MCF 10A (cell line): Measurements from ENCODE around the gene PLA1A. TPM values are rescaled to one million over a fixed set of nuclear protein-coding genes. Genes with fewer than 3 reads are reported as not detected.
A peak's percentile ranks its signal among the peaks of the same experiment; 100 is the strongest.

ENCODE experiments used
- BruUV-seq: library from RNA; stranded (reverse); fragments of 400-500 nt; replicated peaks from 2 replicates; lab custom pipeline; 2021; lab: Mats Ljungman, UMichigan
- CTCF ChIA-PET: fragments of 300-600 bp; sonication (Branson Sonifier 250); formaldehyde crosslinking; extraction: SDS; loops from one replicate; lab custom pipeline; 2021; ENCODE audit warnings: antibody characterized with exemption, inconsistent platforms; lab: Yijun Ruan, JAX
- POLR2A ChIA-PET: fragments of 300-600, 350-650 bp; sonication (Branson Sonifier 250); formaldehyde crosslinking; extraction: SDS; loops from one replicate; lab custom pipeline; 2020; ENCODE audit warnings: antibody characterized with exemption, inconsistent platforms; lab: Yijun Ruan, JAX
- DNase-seq: peaks from one replicate; pipeline ENCODE4 v3.0.0-alpha.2; 2018; ENCODE audit not compliant: unreplicated experiment
- H3K27ac Mint-ChIP-seq: one replicate; pipeline ENCODE4 v1.8.0; 2022; ENCODE audit warnings: mild to moderate bottlenecking, low read depth, mixed read lengths; ENCODE audit not compliant: unreplicated experiment
- H3K27me3 Mint-ChIP-seq: one replicate; pipeline ENCODE4 v1.8.0; 2022; ENCODE audit warnings: mixed read lengths; ENCODE audit not compliant: insufficient read depth, unreplicated experiment
- H3K36me3 Mint-ChIP-seq: one replicate; pipeline ENCODE4 v1.8.0; 2022; ENCODE audit warnings: mild to moderate bottlenecking, moderate library complexity, mixed read lengths; ENCODE audit not compliant: insufficient read depth, unreplicated experiment
- H3K4me1 Mint-ChIP-seq: one replicate; pipeline ENCODE4 v1.8.0; 2022; ENCODE audit warnings: mixed read lengths; ENCODE audit not compliant: insufficient read depth, unreplicated experiment
- H3K4me3 Mint-ChIP-seq: one replicate; pipeline ENCODE4 v1.8.0; 2022; ENCODE audit warnings: mild to moderate bottlenecking, moderate library complexity, mixed read lengths; ENCODE audit not compliant: unreplicated experiment
- H3K9me3 Mint-ChIP-seq: one replicate; pipeline ENCODE4 v1.8.0; 2022; ENCODE audit warnings: mixed read lengths; ENCODE audit not compliant: unreplicated experiment
- CTCF ChIP-seq: fragments of 200-600 bp; IDR thresholded peaks from one replicate; pipeline ENCODE4 v1.8.0; 2022; ENCODE audit warnings: antibody characterized with exemption, mild to moderate bottlenecking; ENCODE audit not compliant: unreplicated experiment
- intact Hi-C: fragments of 100-400 bp; cut with micrococcal nuclease; formaldehyde crosslinking; loops from 2 replicates; pipeline ENCODE4 v1.14.1; 2022
- total RNA-seq: library from RNA; stranded (reverse); gene quantifications from 2 replicates; pipeline ENCODE4 v1.2.3, GENCODE V29; 2022

Gene PLA1A
- total RNA-seq, 1 experiment from 2014 or later: not detected

DNA sequence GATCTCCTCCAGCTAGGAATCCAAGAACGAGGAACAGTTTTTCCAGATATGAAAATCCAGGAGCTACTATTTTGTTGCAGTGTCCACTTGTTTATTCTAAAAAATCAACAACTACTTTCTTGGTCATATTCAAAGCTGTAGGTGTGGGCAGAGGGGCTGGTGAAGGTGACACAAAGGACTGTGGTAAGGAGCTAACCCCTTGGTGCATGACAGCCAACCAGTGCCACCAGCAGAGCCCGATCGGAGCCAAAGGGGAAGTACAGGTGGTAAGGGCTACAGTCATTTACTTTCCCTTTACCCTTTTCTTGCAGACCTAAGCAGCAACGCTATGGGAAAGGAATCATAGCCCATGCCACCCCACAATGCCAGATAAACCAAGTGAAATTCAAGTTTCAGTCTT lies 30.7 kb downstream of the PLA1A start:
- H3K27ac Mint-ChIP-seq: no peak overlapping the region
- CTCF ChIA-PET: no interaction called here
- DNase-seq: no peak
- POLR2A ChIA-PET: no interaction called here
- H3K27me3 Mint-ChIP-seq: peaks cover 10% of the 10 kb centered on the region
- no peak overlapping the region for H3K4me3 Mint-ChIP-seq
- H3K4me1 Mint-ChIP-seq: peaks cover 9% of the 10 kb centered on the region
- no peak for TF ChIP-seq CTCF
- no peaks in the 10 kb centered on the region for H3K9me3 Mint-ChIP-seq
- BruUV-seq: no TSS peak
- H3K36me3 Mint-ChIP-seq: no peaks in the 10 kb centered on the region
- intact Hi-C loops: no loop called here

DNA sequence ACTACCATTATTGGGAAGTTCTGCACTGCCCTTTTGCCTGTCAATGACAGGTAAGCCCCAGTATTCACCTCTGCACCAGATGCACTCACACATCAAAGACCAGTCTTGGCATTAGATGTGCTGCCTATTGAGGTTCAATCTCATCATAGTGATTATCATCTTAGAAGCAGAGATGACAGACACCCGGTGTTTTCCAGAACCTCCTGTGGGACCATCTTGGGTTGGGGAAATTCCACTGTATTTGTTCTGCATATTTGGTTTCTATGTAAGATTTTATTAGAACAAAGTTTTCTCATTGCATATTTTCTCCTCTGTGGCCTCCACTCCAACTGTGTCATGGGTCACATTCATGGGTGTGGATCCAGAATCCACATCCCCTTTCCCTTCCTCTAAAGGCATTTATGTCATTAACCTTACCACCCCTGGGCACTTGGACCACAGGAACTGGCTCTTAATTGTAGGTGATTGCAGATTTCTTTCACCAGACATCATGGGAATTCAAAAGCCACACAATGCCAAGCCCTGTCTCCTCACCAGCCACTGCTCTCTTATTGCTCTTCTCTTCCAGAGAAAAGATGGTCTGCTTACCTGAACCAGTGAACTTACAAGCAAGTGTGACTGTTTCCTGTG lies 31.2 kb downstream of the PLA1A start:
- BruUV-seq: no TSS peak
- TF ChIP-seq CTCF: no peak
- H3K4me1 Mint-ChIP-seq: peaks cover 9% of the 10 kb centered on the region
- POLR2A ChIA-PET: no interaction called here
- H3K9me3 Mint-ChIP-seq: no peaks in the 10 kb centered on the region
- H3K27ac Mint-ChIP-seq: no peak overlapping the region
- CTCF ChIA-PET: no interaction called here
- intact Hi-C loops: no loop called here
- no peak overlapping the region for H3K4me3 Mint-ChIP-seq
- no peaks in the 10 kb centered on the region for H3K36me3 Mint-ChIP-seq
- DNase-seq: no peak
- H3K27me3 Mint-ChIP-seq: peaks cover 10% of the 10 kb centered on the region

DNA sequence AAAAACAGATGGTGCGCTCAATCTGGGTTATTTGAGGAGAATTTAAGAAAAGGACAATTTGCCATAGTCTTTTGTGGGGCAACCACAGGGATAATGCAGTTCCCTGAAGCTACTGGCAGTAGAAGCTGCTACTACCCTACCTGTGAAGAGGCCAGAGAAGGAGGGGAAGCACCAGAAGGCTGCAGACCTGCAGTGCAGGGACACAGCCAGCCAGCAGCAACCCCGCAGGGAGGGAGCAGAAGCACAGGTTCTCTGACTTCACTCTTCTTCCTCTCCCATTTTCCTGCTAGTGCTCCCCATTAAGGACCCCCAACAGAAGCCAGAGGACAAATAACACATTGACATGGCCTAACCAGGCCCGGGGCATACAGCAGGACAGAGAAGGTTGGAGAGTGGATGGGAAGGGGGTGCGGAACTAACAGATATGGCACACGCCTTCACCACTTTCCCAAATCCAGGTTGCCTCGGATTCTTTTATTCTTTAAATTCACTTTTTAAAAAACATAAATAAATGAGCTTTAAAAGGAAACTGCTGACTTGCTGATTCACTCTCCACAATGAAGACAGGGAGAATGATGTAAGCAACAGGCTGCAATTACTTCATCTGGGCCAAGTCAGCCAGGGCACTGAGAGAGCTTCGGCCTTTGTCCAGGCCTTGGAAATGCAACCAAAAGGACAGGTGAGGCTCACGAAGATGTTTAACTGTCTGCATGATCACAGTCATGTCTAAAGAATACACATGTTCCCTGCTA lies 32.6 kb downstream of the PLA1A start:
- POLR2A ChIA-PET: interaction anchor here (0.5 to 1.1 kb wide), 2 partner anchors 46 to 456 kb away, joined by 5 read pairs; no protein-coding TSS in a partner anchor
- Mint-ChIP-seq H3K27ac (no peak overlapping the region), H3K36me3 (no peaks in the 10 kb centered on the region), H3K9me3 (no peaks in the 10 kb centered on the region), H3K4me1 (peaks cover 9% of the 10 kb centered on the region), H3K27me3 (peaks cover 7% of the 10 kb centered on the region), H3K4me3 (no peak overlapping the region)
- no TSS peak for BruUV-seq
- intact Hi-C loops: no loop called here
- CTCF ChIA-PET: interaction anchor here (0.6 to 1.4 kb wide), 3 partner anchors 47 to 132 kb away, joined by 3 to 4 read pairs (median 3); partner anchors contain the start of gene TIMMDC1
- DNase-seq: peak; percentile 26
- no peak for TF ChIP-seq CTCF

- H3K9me3 Mint-ChIP-seq: no peaks in the 10 kb centered on the region
- H3K4me3 Mint-ChIP-seq: no peak overlapping the region
- intact Hi-C loops: no loop called here
- no TSS peak for BruUV-seq
- ChIA-PET POLR2A (interaction anchor here (1.1 kb wide), 1 partner anchor 46 kb away, joined by 5 read pairs; no protein-coding TSS in a partner anchor), CTCF (interaction anchor here (0.6 to 1.4 kb wide), 3 partner anchors 47 to 133 kb away, joined by 3 to 4 read pairs (median 3); partner anchors contain the start of gene TIMMDC1)
- no peak overlapping the region for H3K27ac Mint-ChIP-seq
- peaks cover under 1% of the 10 kb centered on the region for H3K27me3 Mint-ChIP-seq
- TF ChIP-seq CTCF: no peak
- H3K4me1 Mint-ChIP-seq: peaks cover 9% of the 10 kb centered on the region
- no peaks in the 10 kb centered on the region for H3K36me3 Mint-ChIP-seq
- no peak for DNase-seq
These were observed 33.2 kb downstream of the PLA1A start for GRCh38 chr3:119630880-119631329.
